DOHH2 (cell line): ENCODE measurements around the gene ZNF512.

Source experiments
- CTCF ChIP-seq: fragments of 200-600 bp; sonication (generic); IDR thresholded peaks from one replicate; pipeline ENCODE4 v1.5.1; 2014; ENCODE audit warnings: antibody characterized with exemption, mild to moderate bottlenecking, low read depth, low read length; ENCODE audit not compliant: poor library complexity, severe bottlenecking
- EZH2phosphoT487 ChIP-seq: fragments of 200-600 bp; sonication (generic); IDR thresholded peaks from 2 replicates; pipeline ENCODE4 v1.6.1; 2017; ENCODE audit warnings: borderline replicate concordance, mild to moderate bottlenecking, antibody characterized with exemption, low read length, moderate library complexity, mixed read lengths

- no peak for TF ChIP-seq CTCF
- no peak for TF ChIP-seq EZH2phosphoT487
These were observed 11.6 kb upstream of the ZNF512 start for GRCh38 chr2:27571197-27571596.
